Measurements from ENCODE around the gene CNP. TPM values are rescaled to one million over a fixed set of nuclear protein-coding genes. Genes with fewer than 3 reads are reported as not detected.

CNP gene
- total and polyA plus RNA-seq, 10 of the 15 experiments (the other 5 are each of a cell fraction or from before 2014, with no cell fraction given), result 1.8 to 60.7 (median 31.4) TPM

- no TSS peak for BruUV-seq (replicated peaks)
- no peaks in the 10 kb centered on the region for H3K9me3 ChIP-seq (replicated peaks; ENCODE audit: control insufficient read depth, insufficient read depth, low read length)
- ChIA-PET RAD21 (ENCODE audit: unreplicated experiment) (interaction anchor here (2.3 to 6.6 kb wide), 2 partner anchors 53 to 56 kb away, joined by 5 to 53 read pairs; partner anchors contain the start of gene CNP), POLR2A (interaction anchor here (1.0 to 3.1 kb wide), 6 partner anchors 15 to 97 kb away, joined by 3 to 45 read pairs (median 5); partner anchors contain the start of gene CNP), SMC1A (ENCODE audit: uncharacterized antibody, unreplicated experiment) (interaction anchor here (0.9 to 2.5 kb wide), 4 partner anchors 10 to 97 kb away, joined by 3 to 19 read pairs (median 7); partner anchors contain the start of gene CNP), CTCF (interaction anchor here (0.9 to 10.1 kb wide), 9 partner anchors 11 to 360 kb away, joined by 3 to 85 read pairs (median 6); partner anchors contain the start of genes CNP and DHX58)
- no peak overlapping the region for H3K4me2 ChIP-seq (ENCODE audit: control insufficient read depth, insufficient read depth)
- no peak for TF ChIP-seq ZNF274 (IDR thresholded peaks at IDR 0.05; ENCODE audit: insufficient read depth, insufficient read length)
- FAIRE-seq, result no peak
- 96% methylated on average over 4 of the region's 4 CpGs for WGBS (ENCODE audit: insufficient coverage, insufficient replicate concordance, low lambda C conversion rate, missing lambda C conversion rate)
- no peak overlapping the region for H3K27ac ChIP-seq (ENCODE audit: control insufficient read depth, insufficient read depth)
- in situ Hi-C loops (cut with MboI) (loop anchor here (25.0 kb wide), 1 partner anchor 1193 kb away; the partner anchor contains the start of gene TMEM106A), intact Hi-C loops (cut with micrococcal nuclease; ENCODE audit: unreplicated experiment) (no loop called here)
- H4K20me1 ChIP-seq (ENCODE audit: control insufficient read depth, insufficient read depth), result no peaks in the 10 kb centered on the region
- H3K4me3 ChIP-seq, result no peak overlapping the region
- peaks cover 53% of the 10 kb centered on the region for H3K79me2 ChIP-seq (ENCODE audit: control insufficient read depth, insufficient read depth, low read length)
- H3K4me1 ChIP-seq (ENCODE audit: control insufficient read depth, insufficient read depth, low read length), result peaks cover 23% of the 10 kb centered on the region
- peaks cover 0 to 1% of the 10 kb centered on the region in 2 experiments; a peak in 2 of 4 replicates for H3K36me3 ChIP-seq (ENCODE audit: control insufficient read depth in 2 of 2, insufficient read depth in 2 of 2, low read length in 1 of 2)
- no peak for DNase-seq (ENCODE audit: low read depth, low spot score)
- no peaks in the 10 kb centered on the region for H3K27me3 ChIP-seq (replicated peaks in 1 of 2; ENCODE audit: control insufficient read depth in 2 of 2, insufficient read depth in 2 of 2, low read length in 1 of 2)
- H2AFZ ChIP-seq (ENCODE audit: control insufficient read depth, low read depth, low read length), result no peak overlapping the region
- ATAC-seq, result no peak
- H3K9ac ChIP-seq (ENCODE audit: control insufficient read depth, insufficient read depth, low read length), result no peak overlapping the region
These were observed 52.4 kb downstream of the CNP start for GRCh38 chr17:42018988-42019387.

DNA sequence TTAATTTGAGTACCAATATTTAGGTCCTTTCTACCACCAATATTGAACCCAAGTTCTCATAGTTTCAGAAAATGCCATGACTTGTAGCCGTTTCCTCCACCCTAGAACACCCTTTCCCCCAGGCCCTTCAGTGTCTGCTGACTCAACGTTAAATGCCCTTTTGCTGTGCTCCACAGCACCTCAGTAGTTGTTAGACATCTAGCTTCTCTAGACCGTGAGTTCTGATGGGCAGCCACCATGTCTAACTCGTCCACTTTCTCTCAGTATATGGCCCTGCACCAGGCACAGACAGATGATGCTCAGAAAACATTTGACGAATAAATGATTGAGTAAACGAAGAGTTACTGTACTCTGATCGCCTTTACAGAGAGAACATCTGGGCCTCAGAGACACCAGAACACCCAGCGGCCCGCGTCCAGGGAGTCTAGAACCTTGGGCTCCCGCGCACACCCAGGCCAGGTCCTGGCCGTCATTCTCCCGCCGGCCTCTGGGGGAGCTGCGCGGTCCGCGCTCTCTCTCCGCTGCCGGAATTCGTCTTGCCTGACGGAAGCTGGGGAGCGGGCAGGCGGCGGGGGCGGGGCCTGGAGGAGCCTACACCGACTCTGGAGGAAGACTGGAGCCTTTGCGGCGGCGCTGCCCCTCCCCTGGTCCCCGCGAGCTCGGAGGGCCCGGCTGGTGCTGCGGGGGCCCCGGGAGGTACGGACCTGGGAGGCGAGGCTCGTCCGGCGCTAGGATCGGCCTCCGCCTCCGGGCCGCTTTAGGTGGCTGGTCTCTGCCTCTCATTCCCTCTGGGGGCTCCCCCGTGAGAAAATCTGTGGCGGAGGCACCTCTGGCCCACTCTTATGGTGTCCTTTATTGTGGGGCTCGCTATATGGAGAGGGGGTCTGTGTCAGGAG is 53.2 kb downstream of the CNP start, which contains the start of gene NKIRAS2:
NKIRAS2 (plus strand) TSS at position 582 of the 896 bp plus-strand sequence. CDS start 1,488 bp downstream, outside the sequence.
- ATAC-seq (peak; percentile 84), DNase-seq (ENCODE audit: low read depth, low spot score) (peak; percentile 50), FAIRE-seq (peak; percentile 13)
- RAD21 ChIA-PET (ENCODE audit: unreplicated experiment), result interaction anchor here (0.7 to 6.6 kb wide), 6 partner anchors 54 to 409 kb away, joined by 3 to 53 read pairs (median 4); partner anchors contain the start of gene CNP
- Histone ChIP-seq H3K4me3 (peak within 1 kb of the TSS; percentile 88), H3K4me1 (ENCODE audit: control insufficient read depth, insufficient read depth, low read length) (peaks cover 28% of the 10 kb centered on the region), H3K36me3 (ENCODE audit: control insufficient read depth in 2 of 2, insufficient read depth in 2 of 2, low read length in 1 of 2) (peaks cover 0 to 9% of the 10 kb centered on the region in 2 experiments; a peak in 2 of 4 replicates), H3K79me2 (ENCODE audit: control insufficient read depth, insufficient read depth, low read length) (peaks cover 45% of the 10 kb centered on the region), H3K9ac (ENCODE audit: control insufficient read depth, insufficient read depth, low read length) (peak within 1 kb of the TSS; percentile 95), H3K27ac (ENCODE audit: control insufficient read depth, insufficient read depth) (peak within 1 kb of the TSS; percentile 76), H3K27me3 (replicated peaks in 1 of 2; ENCODE audit: control insufficient read depth in 2 of 2, insufficient read depth in 2 of 2, low read length in 1 of 2) (no peaks in the 10 kb centered on the region), H4K20me1 (ENCODE audit: control insufficient read depth, insufficient read depth) (no peaks in the 10 kb centered on the region), H3K9me3 (replicated peaks; ENCODE audit: control insufficient read depth, insufficient read depth, low read length) (no peaks in the 10 kb centered on the region), H3K4me2 (ENCODE audit: control insufficient read depth, insufficient read depth) (peak within 1 kb of the TSS; percentile 36), H2AFZ (ENCODE audit: control insufficient read depth, low read depth, low read length) (peak within 1 kb of the TSS; percentile 68)
- POLR2A ChIA-PET, result interaction anchor here (0.6 to 3.1 kb wide), 11 partner anchors 10 to 103 kb away, joined by 3 to 45 read pairs (median 4); partner anchors contain the start of gene CNP
- SMC1A ChIA-PET (ENCODE audit: uncharacterized antibody, unreplicated experiment), result interaction anchor here (0.7 to 1.4 kb wide), 9 partner anchors 11 to 161 kb away, joined by 3 to 6 read pairs (median 3); partner anchors contain the start of genes CNP and KCNH4
- CTCF ChIA-PET, result interaction anchor here (0.6 to 10.1 kb wide), 20 partner anchors 8 to 174 kb away, joined by 3 to 85 read pairs (median 5); partner anchors contain the start of genes CNP and KCNH4
- in situ Hi-C loops (cut with MboI) (loop anchor here (5.0 to 25.0 kb wide), 2 partner anchors 93 to 1193 kb away; partner anchors contain the start of genes DHX58 and TMEM106A), intact Hi-C loops (cut with micrococcal nuclease; ENCODE audit: unreplicated experiment) (no loop called here)
- BruUV-seq (replicated peaks), result no TSS peak
- WGBS (ENCODE audit: insufficient coverage, insufficient replicate concordance, low lambda C conversion rate, missing lambda C conversion rate), result 8% methylated on average over 29 of the region's 49 CpGs
- TF ChIP-seq ZBED1 (IDR thresholded peaks at IDR 0.05; ENCODE audit: borderline replicate concordance) (no peak), NR2C1 (IDR thresholded peaks at IDR 0.05) (no peak), GATAD2B (conservative IDR thresholded peaks at IDR 0.05; ENCODE audit: low read depth) (no peak; the same call in 1 of the 2 replicates), JUNB (IDR thresholded peaks at IDR 0.05) (no peak), IRF3 (IDR thresholded peaks at IDR 0.05) (no peak), DPF2 (IDR thresholded peaks at IDR 0.05) (peak; percentile 47), CHD1 (IDR thresholded peaks at IDR 0.05; ENCODE audit: low read depth, low read length) (no peak), ZSCAN29 (IDR thresholded peaks at IDR 0.05) (no peak), ATF3 (IDR thresholded peaks at IDR 0.05; ENCODE audit: borderline replicate concordance, extremely low read depth, low read depth, low read length) (no peak), STAT3 (IDR thresholded peaks at IDR 0.05; ENCODE audit: low read depth, low read length) (no peak)
- TF ChIP-seq, protein P1, sequence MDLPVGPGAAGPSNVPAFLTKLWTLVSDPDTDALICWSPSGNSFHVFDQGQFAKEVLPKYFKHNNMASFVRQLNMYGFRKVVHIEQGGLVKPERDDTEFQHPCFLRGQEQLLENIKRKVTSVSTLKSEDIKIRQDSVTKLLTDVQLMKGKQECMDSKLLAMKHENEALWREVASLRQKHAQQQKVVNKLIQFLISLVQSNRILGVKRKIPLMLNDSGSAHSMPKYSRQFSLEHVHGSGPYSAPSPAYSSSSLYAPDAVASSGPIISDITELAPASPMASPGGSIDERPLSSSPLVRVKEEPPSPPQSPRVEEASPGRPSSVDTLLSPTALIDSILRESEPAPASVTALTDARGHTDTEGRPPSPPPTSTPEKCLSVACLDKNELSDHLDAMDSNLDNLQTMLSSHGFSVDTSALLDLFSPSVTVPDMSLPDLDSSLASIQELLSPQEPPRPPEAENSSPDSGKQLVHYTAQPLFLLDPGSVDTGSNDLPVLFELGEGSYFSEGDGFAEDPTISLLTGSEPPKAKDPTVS (IDR thresholded peaks at IDR 0.05; ENCODE audit: low read depth, low read length), result no peak
